GM21723 (cell line): Measurements from ENCODE around the gene H6PD.

Experiments used
- ATAC-seq: cut with Tn5 transposase; IDR thresholded peaks from one replicate; pipeline ENCODE4 v1.9.1; 2021; ENCODE audit warnings: mild to moderate bottlenecking, moderate library complexity; ENCODE audit not compliant: unreplicated experiment

The H6PD gene

DNA sequence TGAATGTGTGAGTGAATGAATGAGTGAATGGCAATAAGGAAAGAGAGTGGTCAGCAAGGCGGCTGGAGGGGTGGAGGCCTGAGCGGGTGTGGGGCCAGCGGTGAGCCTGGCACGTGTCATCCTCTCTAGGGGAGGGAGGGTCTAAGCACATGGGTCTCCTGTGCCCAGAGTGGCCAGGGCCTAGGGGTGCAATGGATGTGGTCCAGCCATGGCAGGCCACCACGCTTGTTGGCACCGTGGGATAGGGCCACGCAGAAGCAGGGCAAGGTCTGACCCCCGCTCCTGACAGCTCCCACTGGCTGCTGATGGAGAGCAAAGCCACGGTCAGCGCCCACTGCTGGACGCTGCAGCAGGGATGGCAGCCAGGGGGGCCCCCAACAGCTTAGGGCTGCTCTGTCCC, 38.6 kb downstream of the H6PD start:
- no peak for ATAC-seq

GRCh38 chr1:9275161-9275560, 40.6 kb downstream of the H6PD start:
- ATAC-seq: peak; percentile 23

DNA sequence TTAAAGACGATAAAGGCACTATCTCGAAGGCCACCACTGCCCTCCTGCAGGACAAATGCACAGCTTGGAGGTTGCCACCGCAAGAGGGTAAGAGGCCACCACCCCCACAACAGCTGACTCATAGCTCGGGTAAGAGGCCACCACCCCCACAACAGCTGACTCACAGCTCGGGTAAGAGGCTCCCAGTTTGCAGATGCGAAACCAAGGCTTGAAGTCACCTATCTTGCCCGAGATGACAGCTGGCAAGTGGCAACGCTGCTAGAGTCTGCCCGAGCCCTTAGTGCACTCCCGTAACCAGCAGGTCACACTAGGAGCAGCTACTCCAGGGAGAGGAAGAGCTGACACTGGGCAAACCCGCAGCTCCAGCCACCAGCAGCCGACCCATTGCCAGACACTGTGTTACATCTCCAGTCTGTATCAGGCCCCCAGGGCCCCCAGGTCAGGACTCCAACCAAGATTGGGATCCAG, 41.0 kb downstream of the H6PD start:
- peak; percentile 93 for ATAC-seq

DNA sequence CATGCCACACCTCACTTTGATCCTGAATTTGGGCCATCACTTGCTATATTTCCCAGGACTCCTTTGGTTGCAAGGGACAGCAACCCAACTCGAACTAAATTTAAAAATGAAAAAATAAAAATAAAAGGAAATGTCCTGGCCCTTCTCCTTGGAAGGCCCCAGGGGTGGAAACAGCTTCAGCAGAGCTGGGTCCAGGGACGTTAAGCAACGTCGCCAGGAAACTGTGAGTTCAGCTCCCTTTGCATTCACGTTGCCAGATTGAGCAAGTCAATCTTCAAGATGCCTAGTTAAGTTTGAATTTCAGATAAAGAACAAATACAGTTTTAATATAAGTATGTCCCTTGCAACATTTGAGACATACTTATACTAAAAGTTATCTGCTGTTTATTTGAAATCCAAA, 43.5 kb downstream of the H6PD start:
- no peak for ATAC-seq

DNA sequence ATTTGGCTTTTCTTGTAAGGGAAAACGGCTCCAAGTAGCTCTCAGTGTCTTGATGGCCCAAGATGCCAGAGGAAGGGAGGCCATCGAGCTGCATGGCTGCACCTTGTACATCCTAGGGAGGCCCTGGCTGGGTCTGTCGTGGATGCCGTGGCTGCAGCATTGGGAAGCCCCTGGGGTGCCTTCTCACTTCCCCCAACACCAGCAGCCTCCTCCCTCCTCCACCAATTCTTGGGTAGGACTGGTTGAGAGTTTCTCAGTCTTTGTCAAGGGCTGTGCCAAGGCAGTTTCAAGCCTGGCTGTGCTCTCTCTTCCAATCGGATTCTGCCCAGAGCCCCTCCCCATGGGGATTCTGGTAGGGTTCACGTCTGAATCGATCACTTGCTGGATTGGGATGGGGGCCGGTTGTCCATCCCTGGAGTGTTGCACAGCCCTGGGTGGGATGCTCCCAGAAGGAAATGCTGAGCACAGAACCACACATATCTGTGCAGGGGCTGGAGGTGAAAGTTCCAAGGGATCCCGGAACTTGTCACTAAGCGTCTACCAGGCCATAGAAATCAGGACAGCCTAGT, 44.1 kb downstream of the H6PD start:
- ATAC-seq: no peak

GRCh38 chr1:9279172-9279840, 44.7 kb downstream of the H6PD start:
- no peak for ATAC-seq

DNA sequence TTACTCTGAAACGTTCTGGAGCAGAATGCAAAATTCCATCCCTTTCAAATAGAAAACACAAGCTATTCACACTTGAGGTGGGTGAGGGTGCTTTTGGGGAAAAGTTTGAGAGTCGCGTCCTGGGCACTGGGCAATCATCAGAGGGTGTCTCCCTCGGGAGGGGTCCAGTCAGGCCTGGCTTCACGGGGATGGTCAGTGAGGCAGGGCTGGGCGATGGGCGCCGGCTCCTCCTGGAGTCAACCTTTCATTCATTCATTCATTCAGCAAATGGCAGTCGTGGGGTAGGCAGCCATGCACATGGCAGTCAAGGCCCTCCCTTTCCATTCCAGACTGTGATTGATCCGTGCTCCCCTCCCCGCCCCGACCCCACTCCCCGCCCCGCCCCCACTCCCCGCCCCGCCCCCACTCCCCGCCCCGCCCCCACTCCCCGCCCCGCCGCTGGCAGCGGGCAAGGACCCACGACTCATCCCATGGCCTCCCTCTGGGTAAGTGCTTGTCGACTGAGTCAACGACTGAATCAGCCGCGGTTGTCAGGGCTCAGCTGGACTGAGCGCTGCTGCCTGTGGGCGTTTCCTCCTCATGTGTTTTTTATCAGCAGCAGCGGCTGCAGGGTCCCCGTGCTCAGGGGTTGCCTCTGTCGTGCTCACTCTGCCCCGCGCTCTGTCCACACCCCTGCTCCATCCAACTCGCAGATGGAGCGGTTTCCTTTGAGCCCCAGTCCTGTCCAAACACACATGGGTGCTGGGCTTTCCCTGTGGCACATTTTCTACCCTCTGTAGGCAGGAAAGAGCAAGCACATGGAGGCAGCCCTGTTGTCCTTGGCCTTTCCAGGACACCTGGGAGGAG, 45.7 kb downstream of the H6PD start:
- no peak for ATAC-seq

- ATAC-seq: no peak
Observed at GRCh38 chr1:9281071-9281827, 46.7 kb downstream of the H6PD start.

DNA sequence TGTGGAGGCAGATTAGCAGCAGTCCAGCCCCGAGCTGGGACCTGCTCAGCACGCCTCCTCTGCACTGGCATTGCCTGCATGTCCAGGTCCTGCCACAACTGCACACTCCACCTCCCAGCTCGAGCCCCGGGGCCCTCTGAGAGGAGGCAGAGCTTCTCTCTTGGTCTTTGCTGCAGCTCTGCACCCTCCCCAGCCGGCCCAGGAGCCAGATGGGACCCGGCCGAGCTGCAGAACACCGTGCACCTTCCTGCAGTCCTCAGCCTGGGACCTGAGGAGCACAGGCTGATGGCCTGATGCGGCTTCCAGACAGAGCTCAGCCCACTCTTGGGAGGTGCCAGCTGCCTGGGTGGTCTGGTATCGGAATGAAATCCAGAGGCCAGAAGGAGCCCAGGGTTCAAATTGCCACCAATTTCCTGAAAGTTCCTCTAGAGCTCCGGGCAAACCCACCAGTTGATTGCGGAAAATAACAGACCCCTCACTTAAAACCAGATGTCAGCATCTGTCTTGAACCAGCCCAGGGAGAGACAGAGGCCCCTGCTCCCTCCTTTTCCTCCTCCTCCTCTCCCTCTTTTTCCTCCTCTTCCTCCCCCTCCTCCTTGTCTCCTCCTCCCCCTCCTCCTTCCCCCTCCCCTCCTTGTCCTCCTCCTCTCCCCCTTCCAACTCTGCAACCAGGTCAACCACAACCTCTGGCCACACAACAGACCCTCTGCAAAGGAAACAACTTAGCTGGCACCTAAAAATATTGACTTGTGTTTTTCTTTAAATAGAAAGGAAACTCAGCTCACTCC, 47.5 kb downstream of the H6PD start:
- ATAC-seq: no peak

- ATAC-seq: no peak
Observed at GRCh38 chr1:9282696-9282955, 48.1 kb downstream of the H6PD start.

DNA sequence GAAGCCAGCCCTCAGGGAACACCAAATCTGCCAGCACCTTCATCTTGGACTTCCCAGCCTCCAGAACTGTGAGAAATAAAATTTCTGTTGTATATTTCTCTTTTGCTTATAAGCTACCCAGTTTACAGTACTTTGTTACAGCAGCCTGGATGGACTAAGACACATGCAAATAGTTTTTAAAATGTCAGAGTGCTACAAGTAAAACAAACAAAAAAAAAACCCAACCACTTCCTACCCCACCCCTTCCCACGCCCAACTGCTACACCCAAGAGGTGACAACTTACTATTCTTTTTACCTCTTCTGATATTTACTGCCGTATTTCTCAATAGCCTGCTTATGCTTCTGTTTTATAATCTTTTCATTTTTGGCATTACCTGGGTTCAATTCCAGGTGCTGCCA, 49.5 kb downstream of the H6PD start:
- no peak for ATAC-seq

DNA sequence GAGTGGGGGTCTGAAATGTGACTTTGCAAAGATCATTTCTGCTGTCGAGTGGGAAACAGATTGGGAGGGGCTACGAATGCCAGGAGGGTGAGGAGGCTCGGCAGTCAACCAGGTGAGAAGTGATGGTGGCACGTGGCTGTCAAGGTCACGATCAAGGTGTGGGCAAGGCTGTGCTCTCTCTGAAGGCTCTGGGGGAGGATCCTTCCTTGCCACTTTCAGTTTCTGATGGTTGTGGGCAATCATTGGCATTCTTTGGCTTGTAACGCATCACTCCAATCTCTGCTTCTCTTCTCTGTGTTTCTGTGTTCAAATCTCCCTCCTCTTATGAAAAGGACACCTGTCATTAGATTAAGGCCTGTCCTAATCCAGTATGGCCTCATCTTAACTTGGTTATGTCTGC, 52.0 kb downstream of the H6PD start:
- no peak for ATAC-seq

- no peak for ATAC-seq
Observed at GRCh38 chr1:9289090-9289534, 54.5 kb downstream of the H6PD start.

- ATAC-seq: no peak
Observed at GRCh38 chr1:9289711-9290485, 55.3 kb downstream of the H6PD start.

GRCh38 chr1:9291914-9292360, 57.4 kb downstream of the H6PD start:
- ATAC-seq: no peak

DNA sequence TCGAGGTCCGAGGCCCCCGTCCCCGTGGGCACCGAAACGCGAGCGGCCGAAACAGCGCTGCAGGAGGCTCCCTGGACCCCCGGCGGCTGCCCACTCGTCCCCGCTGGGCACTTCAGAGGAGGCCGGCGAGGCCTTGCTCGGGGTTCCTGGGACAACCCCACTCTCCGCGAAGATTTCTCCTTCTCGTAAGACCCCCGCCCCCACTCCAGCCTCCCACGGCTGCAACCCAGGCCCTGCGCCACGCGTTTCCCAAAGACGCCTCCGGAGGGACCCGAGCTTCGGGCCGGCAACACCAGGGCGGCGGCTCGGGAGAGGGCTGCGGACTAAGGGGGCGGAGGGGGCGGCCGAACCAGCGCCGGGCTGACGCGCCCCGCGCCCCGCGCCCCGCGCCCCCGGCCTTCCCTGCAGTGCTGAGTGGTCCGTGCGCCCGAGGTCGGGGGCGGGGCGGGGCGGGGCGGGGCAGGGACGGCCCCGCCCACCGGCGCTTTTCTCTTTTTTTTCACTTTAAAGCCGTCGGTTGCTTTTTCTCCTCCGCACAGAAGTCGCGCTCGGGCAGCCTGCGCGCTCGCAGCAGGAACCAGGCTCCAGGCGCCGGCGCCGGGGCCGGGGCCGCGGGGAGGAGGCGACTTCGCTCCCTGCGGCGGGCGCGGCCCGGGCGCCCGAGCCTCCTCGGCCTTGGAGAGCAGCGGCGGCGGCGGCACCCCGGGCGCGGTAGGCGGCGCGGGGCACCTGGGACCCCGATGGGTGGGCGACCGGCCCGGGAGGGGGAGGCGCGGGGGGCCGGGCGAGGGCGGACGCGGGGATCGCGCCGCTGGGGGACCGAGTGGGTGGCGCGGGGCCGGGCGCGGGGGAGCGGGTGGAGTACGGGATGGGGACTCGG, 58.0 kb downstream of the H6PD start, which contains the start of gene SPSB1:
Gene SPSB1, plus strand, starts transcription at position 534 of the 880 bp plus-strand sequence. CDS start 62,998 bp downstream, outside the sequence.
- no peak for ATAC-seq

- ATAC-seq: no peak
Observed at GRCh38 chr1:9293241-9293532, 58.6 kb downstream of the H6PD start.

- no peak for ATAC-seq
Observed at GRCh38 chr1:9293533-9294404, 59.2 kb downstream of the H6PD start.
